GM19193 (cell line): ENCODE data around the gene NUDT17.

Source experiments
- POLR2A ChIP-seq: IDR thresholded peaks from 4 replicates; pipeline ENCODE4 v1.6.1; 2011; ENCODE audit not compliant: insufficient read depth, insufficient read length; ENCODE audit errors: extremely low read depth

NUDT17 gene

DNA sequence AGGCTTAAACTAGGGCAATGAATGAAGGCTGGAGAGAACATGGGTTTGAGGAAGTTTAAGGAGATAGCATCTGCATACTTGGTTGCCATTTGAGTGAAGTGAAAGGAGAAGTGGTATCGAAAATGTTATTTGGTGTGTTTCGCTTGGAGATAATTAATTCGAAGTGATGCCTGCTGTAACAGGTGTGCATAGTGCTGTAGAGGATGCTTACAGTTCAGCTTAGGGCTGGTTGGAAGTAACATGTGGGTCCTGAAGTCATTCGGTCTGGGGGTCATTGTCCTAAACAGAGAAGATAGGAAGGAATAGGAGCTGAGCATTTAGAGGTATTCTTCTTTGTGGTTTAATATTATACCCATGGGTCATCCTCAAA lies 301 bp upstream of the NUDT17 start:
- TF ChIP-seq POLR2A: no peak

DNA sequence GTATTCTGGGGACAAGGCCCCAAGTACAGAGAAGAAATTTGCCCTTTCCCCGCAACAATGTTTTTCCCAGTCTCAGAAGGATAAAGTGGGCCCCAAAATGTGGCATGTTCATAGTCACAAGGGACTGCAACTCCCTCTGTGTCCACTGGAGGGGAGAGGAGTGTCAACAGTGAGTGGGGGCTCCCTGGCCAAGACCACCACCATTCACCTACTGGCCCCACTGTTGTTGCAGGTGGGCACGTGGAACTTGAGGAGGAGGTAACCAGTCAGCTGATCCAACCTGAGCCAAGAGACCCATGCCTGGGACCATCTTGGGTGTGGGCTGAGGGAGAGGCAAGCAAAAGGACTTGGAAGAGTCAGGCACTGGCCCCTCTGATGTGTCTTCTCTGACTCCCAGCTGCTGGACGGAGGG lies 777 bp downstream of the NUDT17 start:
- TF ChIP-seq POLR2A: no peak

DNA sequence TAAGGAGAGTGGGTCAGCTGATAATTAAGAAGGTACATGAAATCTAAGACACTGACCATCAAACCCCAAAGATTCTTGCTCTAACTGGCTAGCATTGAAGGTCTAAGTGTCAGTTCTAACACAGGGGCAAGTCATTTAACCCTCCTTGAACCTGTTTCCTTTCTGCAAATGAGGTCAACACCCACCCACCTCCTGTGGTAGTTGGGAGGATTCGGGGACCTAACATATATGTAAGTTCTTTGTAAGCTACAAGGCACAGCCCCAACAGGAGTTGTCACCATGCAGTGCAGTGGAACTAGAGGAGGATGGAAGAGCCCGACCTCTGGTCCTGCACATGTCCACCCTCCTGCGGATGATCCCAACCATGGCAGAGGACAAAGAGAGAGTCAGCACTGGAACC lies 2.4 kb downstream of the NUDT17 start:
- TF ChIP-seq POLR2A: no peak

DNA sequence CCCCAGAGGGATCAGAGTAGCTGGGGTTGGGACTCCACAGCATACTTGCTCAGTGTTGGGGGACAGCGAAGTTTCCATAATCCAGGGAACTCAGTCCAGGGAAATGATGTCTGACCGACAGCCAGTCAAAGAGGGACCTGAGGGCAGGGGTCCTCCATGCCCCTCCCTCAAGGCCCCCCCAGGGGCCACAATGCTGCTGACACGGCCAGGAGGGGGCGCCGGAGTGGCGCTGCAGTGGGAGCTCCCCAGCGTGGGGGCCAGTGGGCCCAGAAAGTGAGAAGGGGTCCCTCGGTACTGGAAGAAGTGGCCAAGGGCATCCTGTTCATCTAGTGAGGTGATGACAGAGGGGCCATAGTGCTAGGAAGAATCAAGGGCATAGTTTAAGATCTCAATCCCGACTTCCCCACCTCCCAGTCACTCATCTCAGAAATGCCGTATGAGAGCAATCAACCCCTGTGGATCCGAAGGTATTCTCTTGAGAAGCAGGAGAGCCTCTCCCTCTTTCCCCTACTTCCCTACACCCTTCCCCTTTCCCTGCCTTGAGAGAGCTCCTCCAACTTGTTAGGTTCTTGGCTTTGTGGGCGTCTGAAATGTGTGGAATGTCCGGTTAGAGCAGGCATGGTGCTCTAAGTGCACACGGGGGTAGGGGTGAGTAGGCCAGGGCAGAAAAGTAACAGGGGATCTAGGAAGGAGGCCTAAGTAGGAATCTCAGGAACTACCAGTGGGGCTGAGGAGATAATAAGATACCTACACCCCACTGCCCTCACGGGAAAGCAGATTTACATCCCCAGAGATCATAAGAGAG lies 4.1 kb downstream of the NUDT17 start:
- TF ChIP-seq POLR2A: no peak

DNA sequence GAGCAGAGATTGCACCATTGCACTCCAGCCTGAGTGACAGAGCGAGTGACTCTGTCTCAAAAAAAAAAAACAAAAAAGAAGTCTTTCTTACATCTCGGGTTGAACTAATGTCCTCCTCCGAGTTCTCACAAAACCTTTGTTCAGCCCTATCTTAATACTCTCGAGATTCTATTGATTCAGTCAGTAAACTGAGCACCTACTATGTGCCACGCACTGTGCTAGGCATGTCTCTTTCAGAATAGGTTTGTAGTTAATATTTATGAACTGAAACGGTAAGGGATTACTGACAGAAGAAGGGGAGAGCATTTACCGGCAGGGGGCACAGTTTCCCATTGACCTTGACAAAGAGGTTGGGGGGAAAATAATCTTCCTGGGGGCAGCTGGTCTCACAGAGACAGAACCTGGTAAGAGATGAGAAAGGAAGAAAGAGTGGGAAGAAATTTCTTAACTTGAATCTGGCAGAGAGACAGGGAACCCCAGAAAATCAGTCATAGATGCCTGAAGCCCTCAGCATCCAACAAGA lies 10.1 kb downstream of the NUDT17 start:
- TF ChIP-seq POLR2A: no peak

DNA sequence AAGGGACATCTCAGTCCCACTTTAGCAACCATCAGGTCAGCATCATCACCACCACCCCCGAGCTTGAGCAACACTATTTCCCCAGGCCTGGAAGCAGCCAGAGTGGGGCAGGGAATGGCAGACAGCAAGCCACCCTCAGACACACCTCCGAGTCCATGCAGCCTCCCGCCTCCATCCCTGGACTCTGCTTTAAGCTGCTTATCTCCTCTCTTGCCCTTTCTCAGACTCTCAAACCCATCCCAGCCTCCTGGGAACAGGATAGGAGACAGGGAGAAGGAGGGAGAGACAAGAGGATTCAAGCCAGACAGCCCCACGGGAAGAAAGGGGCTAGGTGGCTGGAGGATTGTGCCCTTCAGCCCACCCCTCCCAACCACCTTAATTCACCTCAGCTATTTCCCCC lies 11.7 kb downstream of the NUDT17 start:
- no peak for TF ChIP-seq POLR2A

DNA sequence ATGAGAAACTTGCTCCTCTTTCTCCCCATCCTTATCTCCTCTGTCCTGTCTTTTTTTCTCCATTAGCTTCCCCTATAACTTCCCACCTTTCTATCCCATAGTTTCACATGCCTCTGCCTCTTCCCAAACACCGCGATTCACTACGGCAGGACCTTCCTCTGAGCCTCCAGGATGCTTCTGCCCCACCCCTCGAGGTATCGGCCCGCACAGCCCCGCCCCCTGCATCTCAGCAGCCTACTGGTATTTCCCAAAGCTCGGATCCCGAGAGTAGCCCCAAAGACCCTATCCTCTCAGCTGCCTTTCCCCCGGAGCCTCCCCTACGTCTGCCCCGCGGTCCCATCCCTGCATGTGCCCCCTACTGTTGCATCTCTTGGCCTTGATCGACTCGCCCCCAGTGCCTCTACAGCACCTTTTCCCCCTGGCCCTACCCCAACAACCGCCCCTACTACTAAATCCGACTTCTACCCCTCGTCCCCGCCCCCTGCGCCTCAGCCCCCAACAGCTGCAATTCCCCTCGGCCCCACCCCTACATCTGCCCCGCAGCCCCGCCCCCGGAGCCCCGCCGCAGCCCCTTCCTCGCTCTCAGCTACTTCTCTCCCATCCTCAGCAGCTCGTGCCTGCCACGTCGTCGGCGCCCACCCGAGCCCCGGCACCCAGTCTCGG lies 12.9 kb downstream of the NUDT17 start:
- TF ChIP-seq POLR2A: no peak

DNA sequence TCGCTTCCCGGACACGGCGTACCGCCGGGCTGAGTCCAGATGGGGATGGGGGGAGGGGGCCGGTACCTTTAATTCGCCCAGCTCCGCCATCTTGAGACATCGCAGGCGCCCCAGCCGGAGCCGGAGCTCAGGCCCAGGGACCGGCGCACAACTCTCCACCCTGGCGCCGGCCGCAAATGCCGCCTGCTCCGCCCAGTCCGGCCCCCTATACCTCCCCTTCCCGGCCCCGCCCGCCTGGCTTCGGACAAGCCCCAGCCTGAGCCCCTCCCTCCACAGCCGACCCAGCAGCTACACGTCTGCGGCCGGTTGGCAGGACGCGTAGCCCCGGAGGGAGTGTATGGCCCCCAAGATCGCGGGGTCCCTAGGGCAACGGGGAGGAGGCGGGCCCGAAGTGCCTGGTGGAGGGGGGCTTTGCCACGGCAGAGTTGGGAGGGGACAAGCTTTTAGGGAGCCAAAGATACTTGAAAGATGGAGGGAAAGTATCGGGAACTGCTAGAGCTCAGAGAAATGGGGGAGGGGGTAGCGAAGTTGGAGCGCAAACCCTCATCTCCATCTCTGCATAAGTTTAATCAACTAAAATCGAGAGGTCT lies 13.6 kb downstream of the NUDT17 start, which contains the start of gene PIAS3:
TSS of gene PIAS3 (minus strand) at position 181 of the 590 bp plus-strand sequence. CDS start at position 90, 91 bp downstream.
- TF ChIP-seq POLR2A: peak; percentile 52

DNA sequence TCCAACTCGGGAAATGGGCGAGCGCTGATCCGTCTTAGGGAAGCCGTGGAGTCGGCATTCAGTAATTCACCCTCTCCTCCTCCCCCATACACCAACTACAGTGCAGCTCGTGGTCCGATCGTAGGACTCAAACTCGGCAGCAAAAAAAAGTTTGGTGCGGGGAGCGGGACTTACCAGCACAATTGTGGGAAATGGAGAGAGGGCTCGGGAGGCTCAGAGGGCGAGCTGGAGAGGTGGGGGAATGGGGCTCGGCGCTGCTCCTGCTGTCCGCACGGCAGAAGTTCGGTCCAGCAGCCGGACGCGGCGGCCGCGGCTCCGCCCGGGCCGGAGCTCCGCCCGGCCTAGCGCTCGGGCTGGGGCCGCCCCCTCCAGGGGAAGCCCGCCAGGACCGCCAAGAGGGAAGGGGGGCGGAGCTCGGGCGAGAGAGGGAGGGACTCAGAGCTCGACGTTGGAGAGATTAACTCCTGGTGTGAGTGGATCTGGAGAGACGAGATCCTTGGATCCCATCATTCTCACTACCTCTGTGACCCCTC lies 14.1 kb downstream of the NUDT17 start:
- peak; percentile 45 for TF ChIP-seq POLR2A

DNA sequence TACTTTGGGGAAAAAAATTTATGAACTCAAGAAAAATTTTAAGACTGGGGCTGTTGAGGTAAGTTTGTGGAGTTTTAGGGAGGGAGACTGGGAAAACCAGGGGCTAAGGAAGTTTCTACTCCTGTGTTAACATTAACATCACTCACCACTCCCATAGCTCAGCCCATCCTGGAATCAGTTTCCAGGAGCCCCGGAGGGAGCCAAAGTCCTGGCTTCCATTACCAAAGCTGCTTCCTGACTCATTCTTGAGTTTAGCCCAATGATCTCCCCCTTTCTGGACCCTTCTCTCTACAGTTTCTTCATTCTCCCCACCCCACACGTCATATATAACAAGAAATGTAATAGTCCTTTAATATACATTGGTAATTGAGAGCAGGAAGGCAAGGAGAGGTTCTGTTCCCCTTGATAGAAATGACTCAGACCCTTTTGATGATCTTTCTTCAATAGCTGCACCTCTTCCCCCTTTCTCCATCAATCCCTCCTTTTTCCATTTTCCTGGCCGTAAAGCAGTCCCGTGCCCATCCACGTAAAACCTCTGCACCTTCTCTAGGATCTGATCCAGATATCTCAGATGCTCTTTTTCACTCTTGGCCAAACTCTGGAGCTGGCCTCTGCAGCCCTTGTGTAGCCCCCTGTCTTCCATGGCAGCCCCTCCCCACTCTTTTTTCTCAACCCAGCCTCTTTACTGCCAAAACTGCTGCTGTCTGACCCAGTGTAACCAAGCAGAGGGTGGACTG lies 18.0 kb downstream of the NUDT17 start:
- no peak for TF ChIP-seq POLR2A

DNA sequence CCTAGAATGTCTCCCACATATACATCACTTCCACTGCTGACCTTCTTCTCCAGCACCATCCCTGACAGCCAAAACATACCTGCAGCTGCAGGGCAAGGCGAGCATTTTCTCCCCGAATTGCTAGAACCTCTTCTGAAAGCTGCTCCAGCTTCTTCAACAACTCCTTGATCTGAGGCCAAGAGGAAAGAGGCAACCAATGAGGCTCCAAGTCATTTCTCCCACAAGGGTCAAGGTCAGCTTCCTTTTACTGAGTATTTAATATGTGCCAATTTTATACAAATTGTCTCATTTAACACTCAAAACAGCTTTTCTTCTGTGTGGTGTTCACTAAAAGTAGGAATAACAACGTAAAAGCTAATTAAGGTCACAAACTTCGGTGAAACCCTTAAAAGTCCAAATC lies 22.8 kb downstream of the NUDT17 start:
- no peak for TF ChIP-seq POLR2A

DNA sequence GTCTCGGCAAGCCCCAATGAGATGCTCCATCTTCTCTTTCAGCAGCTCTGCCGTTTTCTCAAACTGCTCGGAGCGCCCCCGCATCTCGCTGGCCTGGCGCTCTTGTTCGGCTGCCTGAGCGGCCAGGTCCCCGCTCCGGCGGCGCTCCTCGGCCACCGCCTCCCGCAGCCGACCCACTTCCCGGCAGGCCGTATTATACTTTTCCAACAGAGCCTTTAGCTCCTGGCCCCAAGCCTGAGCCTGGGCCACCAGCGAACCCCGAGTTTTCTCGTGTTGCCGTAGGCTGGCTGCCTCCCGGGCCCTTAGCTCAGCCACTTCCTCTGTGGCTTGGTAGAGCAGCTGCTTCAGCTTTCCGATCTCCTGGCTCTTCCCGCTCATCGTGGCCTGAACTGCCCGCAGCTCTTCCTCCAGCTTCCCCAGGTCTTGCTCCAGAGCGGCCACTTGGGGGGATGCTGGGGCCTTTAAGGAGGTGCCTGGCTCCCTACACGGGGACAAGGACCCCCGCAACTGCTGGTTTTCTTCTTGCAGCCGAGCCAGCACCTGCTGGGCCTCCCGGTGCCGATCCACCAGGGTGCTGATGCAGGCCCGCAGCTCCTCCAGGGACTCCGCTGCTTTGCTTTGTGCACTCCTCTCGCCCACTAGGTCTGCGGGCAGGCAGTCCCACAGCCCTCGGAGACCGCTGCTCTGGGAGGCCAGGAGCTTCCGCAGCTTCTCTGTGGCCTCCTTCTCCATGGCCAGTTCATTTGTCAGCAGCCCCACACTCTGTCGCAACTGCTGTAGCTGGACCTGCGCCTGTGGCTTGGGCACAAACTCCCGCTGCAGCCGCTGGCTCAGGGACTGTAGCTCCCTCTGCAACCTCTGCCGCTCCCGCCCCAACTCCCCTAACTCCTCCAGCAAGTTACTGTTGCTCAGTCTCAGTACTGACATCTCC lies 26.8 kb downstream of the NUDT17 start:
- TF ChIP-seq POLR2A: peak; percentile 16

DNA sequence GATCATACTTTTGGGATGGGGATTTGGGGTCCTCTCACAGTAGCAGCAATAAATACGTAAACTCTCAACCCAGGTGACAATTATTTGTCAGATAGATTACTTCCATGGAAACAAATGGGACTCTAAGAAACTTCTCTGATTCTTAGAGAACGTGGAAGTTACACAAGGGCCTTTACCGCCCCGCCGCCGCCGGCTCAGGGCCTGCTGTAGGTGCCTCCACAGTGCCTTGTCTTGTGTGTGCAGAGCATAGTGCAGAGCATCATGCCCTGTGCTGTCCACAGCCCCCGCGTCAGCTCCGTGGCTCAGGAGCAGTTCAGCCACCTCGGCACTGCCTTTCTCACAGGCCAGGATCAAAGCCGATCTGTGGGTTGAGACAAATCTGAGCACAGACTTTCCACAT lies 29.2 kb downstream of the NUDT17 start:
- TF ChIP-seq POLR2A: no peak
